ENCODE measurements around the gene DCDC2. TPM values are rescaled to one million over a fixed set of nuclear protein-coding genes. Genes with fewer than 3 reads are reported as not detected.

Gene DCDC2
- total RNA-seq (1 to 10 TPM in 1 of 4 donors, under 1 TPM in 3; 0.60 to 3.1 (median 0.86) TPM), polyA plus RNA-seq (1 to 10 TPM in 1 of 3 donors, under 1 TPM in 2; 0.45 to 1.1 (median 0.47) TPM)
- long read RNA-seq, donor 1, partial matches to known transcripts: 1 of 1 reads
- long read RNA-seq, donor 1, other reads (novel, unspliced or antisense): 0 of 1 reads
- long read RNA-seq, donor 2, partial matches to known transcripts: 0 of 1 reads
- long read RNA-seq, donor 2, other reads (novel, unspliced or antisense): 1 of 1 reads

- H3K9me3 ChIP-seq: no peaks in the 10 kb centered on the region
- WGBS, 3 donors: 16 to 24% (median 21%) methylated on average over 59 to 61 of the region's 61 CpGs
- ATAC-seq (peak in 3 of 4 donors; percentile 35 to 52 (median 35)), DNase-seq (peak; percentile 31 to 62)
- no peaks in the 10 kb centered on the region for H3K36me3 ChIP-seq (ENCODE audit: insufficient read depth in 1 of 2, low read depth in 1 of 2)
- no peaks in the 10 kb centered on the region for H3K27me3 ChIP-seq (ENCODE audit: insufficient read depth in 3 of 3, low read length in 2 of 3)
- H3K4me3 ChIP-seq: peak within 1 kb of the TSS; percentile 45
- peaks cover 7% of the 10 kb centered on the region for H3K4me1 ChIP-seq
- TF ChIP-seq CTCF (IDR thresholded peaks at IDR 0.05): no peak
- intact Hi-C loops (cut with DNase I): no loop called here
- no peak within 1 kb of the TSS for H3K27ac ChIP-seq
Measured at GRCh38 chr6:24357336-24358218, at the start of gene DCDC2. DCDC2 (minus strand) TSS chr6:24358059; CDS start chr6:24357750, 309 bp downstream.

- 75 to 91% (median 86%) methylated on average over 5 of the region's 5 CpGs for WGBS, 3 donors
- DNase-seq (no peak), ATAC-seq (no peak)
- Histone ChIP-seq H3K36me3 (ENCODE audit: insufficient read depth in 1 of 2, low read depth in 1 of 2) (peaks cover 4 to 57% of the 10 kb centered on the region in 2 donors), H3K4me3 (no peak overlapping the region), H3K9me3 (no peaks in the 10 kb centered on the region), H3K27ac (no peak overlapping the region), H3K27me3 (ENCODE audit: insufficient read depth in 3 of 3, low read length in 2 of 3) (no peaks in the 10 kb centered on the region), H3K4me1 (peaks cover 21% of the 10 kb centered on the region)
- intact Hi-C loops (cut with DNase I): no loop called here
- TF ChIP-seq CTCF (IDR thresholded peaks at IDR 0.05): no peak
Measured at GRCh38 chr6:24405262-24405661, 47.4 kb upstream of the DCDC2 start.

GRCh38 chr6:24403501-24403824, 45.6 kb upstream of the DCDC2 start:
- no peak for TF ChIP-seq CTCF (IDR thresholded peaks at IDR 0.05)
- 3 to 7% (median 3%) methylated on average over 12 of the region's 12 CpGs for WGBS, 3 donors
- peak overlapping the region; percentile 88 for H3K27ac ChIP-seq
- H3K27me3 ChIP-seq (ENCODE audit: insufficient read depth in 3 of 3, low read length in 2 of 3): peaks cover 0 to 1% (median 0%) of the 10 kb centered on the region in 3 donors
- ATAC-seq (no peak), DNase-seq (no peak)
- H3K9me3 ChIP-seq: no peaks in the 10 kb centered on the region
- intact Hi-C loops (cut with DNase I): no loop called here
- peak overlapping the region; percentile 99 for H3K4me3 ChIP-seq
- peaks cover 21% of the 10 kb centered on the region for H3K4me1 ChIP-seq
- H3K36me3 ChIP-seq (ENCODE audit: insufficient read depth in 1 of 2, low read depth in 1 of 2): peaks cover 4 to 39% of the 10 kb centered on the region in 2 donors

GRCh38 chr6:24402697-24403500, 45.0 kb upstream of the DCDC2 start, which contains the start of gene MRS2:
MRS2 (plus strand) TSS chr6:24402936; CDS start chr6:24403047, 111 bp downstream.
- Histone ChIP-seq H3K27ac (peak within 1 kb of the TSS; percentile 88), H3K4me3 (peak within 1 kb of the TSS; percentile 99), H3K27me3 (ENCODE audit: insufficient read depth in 3 of 3, low read length in 2 of 3) (peaks cover 0 to 1% (median 0%) of the 10 kb centered on the region in 3 donors), H3K9me3 (no peaks in the 10 kb centered on the region), H3K4me1 (peaks cover 21% of the 10 kb centered on the region), H3K36me3 (ENCODE audit: insufficient read depth in 1 of 2, low read depth in 1 of 2) (peaks cover 4 to 33% of the 10 kb centered on the region in 2 donors)
- ATAC-seq (peak; percentile 96 to 98 (median 98)), DNase-seq (peak; percentile 78 to 90)
- WGBS, 3 donors: 0 to 1% (median 0%) methylated on average over 51 to 63 of the region's 63 CpGs
- no peak for TF ChIP-seq CTCF (IDR thresholded peaks at IDR 0.05)
- intact Hi-C loops (cut with DNase I): no loop called here

Measured in psoas muscle (tissue), 8 donors.